CD8-positive, alpha-beta memory T cell (primary cell): ENCODE data around the gene COX4I1. TPM values are rescaled to one million over a fixed set of nuclear protein-coding genes. Genes with fewer than 3 reads are reported as not detected.

Experiments used
- CTCF ChIA-PET: fragments of 350-600 bp; sonication (Branson Sonifier 250); formaldehyde crosslinking; loops from one replicate; lab custom pipeline; 2021; ENCODE audit warnings: antibody characterized with exemption; lab: Charles Lee
- POLR2A ChIA-PET: fragments of 350-600 bp; sonication (Branson Sonifier 250); formaldehyde crosslinking; loops from one replicate; lab custom pipeline; 2021; ENCODE audit warnings: antibody characterized with exemption; lab: Charles Lee
- DNase-seq, 5 donors: peaks; one replicate each; pipeline versions ENCODE4 v3.0.0 to v3.0.0-alpha.2; 2020 to 2022; ENCODE audit warnings: mixed read lengths in 1 of 5
- H3K27ac ChIP-seq: one replicate; pipeline ENCODE4 v1.7.0; 2013; ENCODE audit warnings: low read depth, mild to moderate bottlenecking, low read length, moderate library complexity
- H3K27me3 ChIP-seq: 2 replicates; pipeline ENCODE4 v1.7.0; 2013; ENCODE audit warnings: low read length, mild to moderate bottlenecking; ENCODE audit not compliant: insufficient read depth, poor library complexity, severe bottlenecking
- H3K36me3 ChIP-seq: 2 replicates; pipeline ENCODE4 v1.7.0; 2013; ENCODE audit warnings: mild to moderate bottlenecking, low read length, moderate library complexity; ENCODE audit not compliant: insufficient read depth
- H3K4me1 ChIP-seq: 2 replicates; pipeline ENCODE4 v1.7.0; 2013; ENCODE audit warnings: mild to moderate bottlenecking, low read length, moderate library complexity; ENCODE audit not compliant: insufficient read depth
- H3K4me3 ChIP-seq: 2 replicates; pipeline ENCODE4 v1.7.0; 2013; ENCODE audit warnings: mild to moderate bottlenecking, low read length
- H3K9me3 ChIP-seq: 2 replicates; pipeline ENCODE4 v1.7.0; 2013; ENCODE audit warnings: mild to moderate bottlenecking, low read length
- H3K27ac Mint-ChIP-seq, 8 donors: one replicate each; pipeline ENCODE4 v1.8.0; 2020 to 2021; ENCODE audit warnings: mixed read lengths in 8 of 8, mild to moderate bottlenecking in 6 of 8, inconsistent platforms in 3 of 8, moderate library complexity in 3 of 8
- H3K27me3 Mint-ChIP-seq, 2 donors: one replicate each; pipeline ENCODE4 v1.8.0; 2020 to 2021; ENCODE audit warnings: mixed read lengths in 2 of 2, mild to moderate bottlenecking in 1 of 2, moderate library complexity in 1 of 2
- H3K36me3 Mint-ChIP-seq, 3 donors: one replicate each; pipeline ENCODE4 v1.8.0; 2020 to 2021; ENCODE audit warnings: mixed read lengths in 3 of 3, inconsistent platforms in 1 of 3, mild to moderate bottlenecking in 1 of 3
- H3K4me1 Mint-ChIP-seq, 3 donors: one replicate each; pipeline ENCODE4 v1.8.0; 2020 to 2021; ENCODE audit warnings: mixed read lengths in 3 of 3, inconsistent platforms in 1 of 3, mild to moderate bottlenecking in 1 of 3
- H3K4me3 Mint-ChIP-seq, 7 donors: one replicate each; pipeline ENCODE4 v1.8.0; 2020 to 2021; ENCODE audit warnings: mixed read lengths in 7 of 7, mild to moderate bottlenecking in 6 of 7, moderate library complexity in 4 of 7, inconsistent platforms in 2 of 7
- H3K9me3 Mint-ChIP-seq, 5 donors: one replicate each; pipeline ENCODE4 v1.8.0; 2020 to 2022; ENCODE audit warnings: mixed read lengths in 5 of 5, mild to moderate bottlenecking in 3 of 5, moderate library complexity in 2 of 5, inconsistent platforms in 1 of 5
- polyA plus RNA-seq: library from polyadenylated mRNA; unstranded; fragments of 300-500 nt; fragmentation: Illumina TruSeq; gene quantifications from one replicate; pipeline ENCODE4 v1.2.3, GENCODE V29; 2021
- total RNA-seq, 2 experiments: library from RNA; stranded (reverse); gene quantifications; one replicate each; pipeline ENCODE4 v1.2.3, GENCODE V29; 2021

Gene COX4I1
- total and polyA plus RNA-seq, 3 experiments from 2014 or later: 449 to 951 (median 470) TPM

- no peaks in the 10 kb centered on the region for H3K27me3 ChIP-seq
- no peaks in the 10 kb centered on the region for H3K36me3 ChIP-seq
- Mint-ChIP-seq H3K9me3 (no peaks in the 10 kb centered on the region), H3K27ac (no peak overlapping the region), H3K4me3 (no peak overlapping the region), H3K27me3 (peaks cover 12 to 35% of the 10 kb centered on the region in 2 donors), H3K36me3 (no peaks in the 10 kb centered on the region), H3K4me1 (peaks cover 4 to 13% (median 5%) of the 10 kb centered on the region in 3 donors)
- DNase-seq: no peak
- no peak overlapping the region for H3K4me3 ChIP-seq
- no peaks in the 10 kb centered on the region for H3K9me3 ChIP-seq
- H3K27ac ChIP-seq: no peak overlapping the region
- ChIA-PET POLR2A (no interaction called here), CTCF (interaction anchor here (0.6 kb wide), 1 partner anchor 72 kb away, joined by 3 read pairs; no protein-coding TSS in a partner anchor)
- no peaks in the 10 kb centered on the region for H3K4me1 ChIP-seq
Measured at GRCh38 chr16:85761861-85762260, 37.6 kb upstream of the COX4I1 start.

- CTCF ChIA-PET: no interaction called here
- H3K9me3 ChIP-seq: no peaks in the 10 kb centered on the region
- H3K27ac Mint-ChIP-seq: no peak overlapping the region
- no peak overlapping the region for H3K4me3 ChIP-seq
- H3K9me3 Mint-ChIP-seq: no peaks in the 10 kb centered on the region
- H3K36me3 ChIP-seq: no peaks in the 10 kb centered on the region
- H3K27me3 ChIP-seq: no peaks in the 10 kb centered on the region
- no peaks in the 10 kb centered on the region for H3K4me1 ChIP-seq
- peaks cover 4 to 7% (median 5%) of the 10 kb centered on the region in 3 donors for H3K4me1 Mint-ChIP-seq
- H3K4me3 Mint-ChIP-seq: no peak overlapping the region
- H3K27me3 Mint-ChIP-seq: peaks cover 12 to 29% of the 10 kb centered on the region in 2 donors
- H3K27ac ChIP-seq: no peak overlapping the region
- H3K36me3 Mint-ChIP-seq: no peaks in the 10 kb centered on the region
- POLR2A ChIA-PET: no interaction called here
- no peak for DNase-seq
Measured at GRCh38 chr16:85762970-85763369, 36.5 kb upstream of the COX4I1 start.

- Histone ChIP-seq H3K36me3 (no peaks in the 10 kb centered on the region), H3K27ac (no peak overlapping the region), H3K27me3 (no peaks in the 10 kb centered on the region), H3K9me3 (no peaks in the 10 kb centered on the region), H3K4me3 (no peak overlapping the region), H3K4me1 (no peaks in the 10 kb centered on the region)
- no peak for DNase-seq
- ChIA-PET POLR2A (no interaction called here), CTCF (no interaction called here)
- Mint-ChIP-seq H3K27ac (no peak overlapping the region), H3K27me3 (peaks cover 12 to 26% of the 10 kb centered on the region in 2 donors), H3K4me1 (peaks cover 4 to 7% (median 5%) of the 10 kb centered on the region in 3 donors), H3K36me3 (no peaks in the 10 kb centered on the region), H3K4me3 (no peak overlapping the region), H3K9me3 (no peaks in the 10 kb centered on the region)
Measured at GRCh38 chr16:85763616-85764015, 35.9 kb upstream of the COX4I1 start.

GRCh38 chr16:85765211-85765610 is 34.3 kb upstream of the COX4I1 start:
- POLR2A ChIA-PET: no interaction called here
- Histone ChIP-seq H3K36me3 (no peaks in the 10 kb centered on the region), H3K9me3 (no peaks in the 10 kb centered on the region), H3K4me3 (no peak overlapping the region), H3K27ac (no peak overlapping the region), H3K4me1 (no peaks in the 10 kb centered on the region), H3K27me3 (no peaks in the 10 kb centered on the region)
- CTCF ChIA-PET: no interaction called here
- Mint-ChIP-seq H3K4me1 (no peaks in the 10 kb centered on the region), H3K9me3 (no peaks in the 10 kb centered on the region), H3K4me3 (no peak overlapping the region), H3K27ac (no peak overlapping the region), H3K36me3 (peaks cover 0 to 2% (median 2%) of the 10 kb centered on the region in 3 donors), H3K27me3 (peaks cover 4 to 10% of the 10 kb centered on the region in 2 donors)
- DNase-seq: no peak

- no peaks in the 10 kb centered on the region for H3K4me1 Mint-ChIP-seq
- Histone ChIP-seq H3K27me3 (no peaks in the 10 kb centered on the region), H3K4me1 (no peaks in the 10 kb centered on the region), H3K4me3 (no peak overlapping the region), H3K9me3 (no peaks in the 10 kb centered on the region), H3K27ac (no peak overlapping the region), H3K36me3 (no peaks in the 10 kb centered on the region)
- peak overlapping the region in 1 of 8 donors; percentile 78 for H3K27ac Mint-ChIP-seq
- peaks cover 0 to 9% of the 10 kb centered on the region in 2 donors for H3K27me3 Mint-ChIP-seq
- peaks cover 0 to 6% (median 6%) of the 10 kb centered on the region in 3 donors for H3K36me3 Mint-ChIP-seq
- no peaks in the 10 kb centered on the region for H3K9me3 Mint-ChIP-seq
- DNase-seq: no peak
- POLR2A ChIA-PET: interaction anchor here (0.5 kb wide), 1 partner anchor 8 kb away, joined by 5 read pairs; no protein-coding TSS in a partner anchor
- CTCF ChIA-PET: no interaction called here
- no peak overlapping the region for H3K4me3 Mint-ChIP-seq
Measured at GRCh38 chr16:85765767-85766166, 33.7 kb upstream of the COX4I1 start.

- no peaks in the 10 kb centered on the region for H3K9me3 Mint-ChIP-seq
Measured at GRCh38 chr16:85767531-85767930, 32.0 kb upstream of the COX4I1 start.

GRCh38 chr16:85768199-85768598 is 31.3 kb upstream of the COX4I1 start:
- peak overlapping the region in 1 of 8 donors; percentile 43 for H3K27ac Mint-ChIP-seq
- H3K4me3 Mint-ChIP-seq: peak overlapping the region in 1 of 7 donors; percentile 61
- no peak for DNase-seq
- H3K36me3 ChIP-seq: no peaks in the 10 kb centered on the region
- ChIA-PET CTCF (interaction anchor here (1.0 kb wide), 1 partner anchor 51 kb away, joined by 4 read pairs; no protein-coding TSS in a partner anchor), POLR2A (no interaction called here)
- no peak overlapping the region for H3K27ac ChIP-seq
- H3K9me3 ChIP-seq: no peaks in the 10 kb centered on the region
- no peak overlapping the region for H3K4me3 ChIP-seq
- H3K4me1 ChIP-seq: no peaks in the 10 kb centered on the region
- H3K36me3 Mint-ChIP-seq: peaks cover 0 to 8% (median 8%) of the 10 kb centered on the region in 3 donors
- H3K4me1 Mint-ChIP-seq: no peaks in the 10 kb centered on the region
- H3K9me3 Mint-ChIP-seq: no peaks in the 10 kb centered on the region
- no peaks in the 10 kb centered on the region for H3K27me3 ChIP-seq
- peaks cover 0 to 4% of the 10 kb centered on the region in 2 donors for H3K27me3 Mint-ChIP-seq

More at GRCh38 chr16:85767531-85767930, 32.0 kb upstream of the COX4I1 start:
- no peak for DNase-seq
- POLR2A ChIA-PET: no interaction called here
- no peak overlapping the region for H3K4me3 ChIP-seq
- no peaks in the 10 kb centered on the region for H3K4me1 ChIP-seq
- H3K27ac ChIP-seq: no peak overlapping the region
- Mint-ChIP-seq H3K27me3 (peaks cover 0 to 4% of the 10 kb centered on the region in 2 donors), H3K27ac (peak overlapping the region in 1 of 8 donors; percentile 84), H3K4me1 (no peaks in the 10 kb centered on the region), H3K36me3 (peaks cover 0 to 8% (median 8%) of the 10 kb centered on the region in 3 donors), H3K4me3 (no peak overlapping the region)
- H3K27me3 ChIP-seq: no peaks in the 10 kb centered on the region
- no peaks in the 10 kb centered on the region for H3K36me3 ChIP-seq
- no peaks in the 10 kb centered on the region for H3K9me3 ChIP-seq
- CTCF ChIA-PET: interaction anchor here (1.0 kb wide), 1 partner anchor 50 kb away, joined by 4 read pairs; no protein-coding TSS in a partner anchor

- H3K36me3 Mint-ChIP-seq: peaks cover 0 to 17% (median 8%) of the 10 kb centered on the region in 3 donors
- DNase-seq: no peak
- no peaks in the 10 kb centered on the region for H3K4me1 Mint-ChIP-seq
- no peak overlapping the region for H3K27ac Mint-ChIP-seq
- ChIA-PET CTCF (no interaction called here), POLR2A (no interaction called here)
- no peaks in the 10 kb centered on the region for H3K27me3 ChIP-seq
- H3K9me3 ChIP-seq: no peaks in the 10 kb centered on the region
- H3K9me3 Mint-ChIP-seq: no peaks in the 10 kb centered on the region
- no peak overlapping the region for H3K27ac ChIP-seq
- no peaks in the 10 kb centered on the region for H3K27me3 Mint-ChIP-seq
- H3K4me3 ChIP-seq: no peak overlapping the region
- no peaks in the 10 kb centered on the region for H3K4me1 ChIP-seq
- H3K36me3 ChIP-seq: no peaks in the 10 kb centered on the region
- H3K4me3 Mint-ChIP-seq: no peak overlapping the region
Measured at GRCh38 chr16:85770741-85771140, 28.8 kb upstream of the COX4I1 start.
